OCI-LY1 (cell line): ENCODE measurements around the gene IL18.

Source experiments
- H2AFZ ChIP-seq: fragments of 200-600 bp; sonication (generic), shearing (Covaris generic); 2 replicates; pipeline ENCODE4 v1.6.0; 2014; ENCODE audit warnings: antibody characterized with exemption, mild to moderate bottlenecking, low read length
- H3F3A ChIP-seq: fragments of 200-600 bp; sonication (generic), shearing (Covaris generic); 2 replicates; pipeline ENCODE4 v1.6.0; 2014; ENCODE audit warnings: mild to moderate bottlenecking, antibody characterized with exemption, low read length, moderate library complexity; ENCODE audit not compliant: insufficient read depth
- H3K27ac ChIP-seq: fragments of 200-600 bp; sonication (generic); 2 replicates; pipeline ENCODE4 v1.5.1; 2014; ENCODE audit warnings: low read length, mixed run types, mild to moderate bottlenecking, low read depth; ENCODE audit not compliant: poor library complexity, severe bottlenecking
- H3K27me3 ChIP-seq: fragments of 200-600 bp; sonication (generic); 2 replicates; pipeline ENCODE4 v1.6.0; 2014; ENCODE audit warnings: antibody characterized with exemption, mild to moderate bottlenecking, low read length, moderate library complexity; ENCODE audit not compliant: insufficient read depth
- H3K36me3 ChIP-seq: fragments of 200-600 bp; sonication (generic); 2 replicates; pipeline ENCODE4 v1.6.1; 2014; ENCODE audit warnings: mild to moderate bottlenecking, antibody characterized with exemption, low read length, moderate library complexity, mixed read lengths; ENCODE audit not compliant: insufficient read depth
- H3K4me1 ChIP-seq: fragments of 200-600 bp; sonication (generic); 2 replicates; pipeline ENCODE4 v1.5.1; 2014; ENCODE audit warnings: mild to moderate bottlenecking, low read length, moderate library complexity; ENCODE audit not compliant: insufficient read depth, severe bottlenecking
- H3K4me2 ChIP-seq: fragments of 200-600 bp; sonication (generic), shearing (Covaris generic); 2 replicates; pipeline ENCODE4 v1.6.1; 2014; ENCODE audit warnings: low read length
- H3K4me3 ChIP-seq: fragments of 200-600 bp; sonication (generic); 2 replicates; pipeline ENCODE4 v1.5.1; 2014; ENCODE audit warnings: low read length, low read depth, mild to moderate bottlenecking, mixed read lengths; ENCODE audit not compliant: poor library complexity, severe bottlenecking
- H3K79me2 ChIP-seq: fragments of 200-600 bp; shearing (Covaris generic); 2 replicates; pipeline ENCODE4 v1.6.1; 2016; ENCODE audit warnings: mixed run types, low read length, mixed read lengths; ENCODE audit not compliant: insufficient read depth
- H3K9ac ChIP-seq: fragments of 200-600 bp; sonication (generic), shearing (Covaris generic); 2 replicates; pipeline ENCODE4 v1.6.1; 2014; ENCODE audit warnings: mild to moderate bottlenecking, low read length, mixed read lengths
- H3K9me2 ChIP-seq: fragments of 200-600 bp; sonication (generic), shearing (Covaris generic); 2 replicates; pipeline ENCODE4 v1.6.1; 2014; ENCODE audit warnings: low read depth, mild to moderate bottlenecking, low read length, mixed read lengths
- H3K9me3 ChIP-seq: fragments of 200-600 bp; shearing (Covaris generic); 2 replicates; pipeline ENCODE4 v1.6.1; 2014; ENCODE audit warnings: low read length, mixed read lengths
- H4K20me1 ChIP-seq: fragments of 200-600 bp; sonication (generic), shearing (Covaris generic); 2 replicates; pipeline ENCODE4 v1.6.0; 2016; ENCODE audit warnings: mild to moderate bottlenecking, low read length; ENCODE audit not compliant: insufficient read depth
- EZH2 ChIP-seq: fragments of 200-600 bp; sonication (generic), shearing (Covaris generic); IDR thresholded peaks from 2 replicates; pipeline ENCODE4 v1.8.0; 2017; ENCODE audit warnings: borderline replicate concordance, mixed run types, mild to moderate bottlenecking, antibody characterized with exemption, low read length, moderate library complexity, mixed read lengths
- TF ChIP-seq, protein P1 (sequence below): fragments of 200-600 bp; sonication (generic), shearing (Covaris generic); IDR thresholded peaks from 2 replicates; pipeline ENCODE4 v1.5.1; 2017; ENCODE audit warnings: mild to moderate bottlenecking, antibody characterized with exemption, low read length, moderate library complexity, mixed read lengths

Gene IL18

DNA sequence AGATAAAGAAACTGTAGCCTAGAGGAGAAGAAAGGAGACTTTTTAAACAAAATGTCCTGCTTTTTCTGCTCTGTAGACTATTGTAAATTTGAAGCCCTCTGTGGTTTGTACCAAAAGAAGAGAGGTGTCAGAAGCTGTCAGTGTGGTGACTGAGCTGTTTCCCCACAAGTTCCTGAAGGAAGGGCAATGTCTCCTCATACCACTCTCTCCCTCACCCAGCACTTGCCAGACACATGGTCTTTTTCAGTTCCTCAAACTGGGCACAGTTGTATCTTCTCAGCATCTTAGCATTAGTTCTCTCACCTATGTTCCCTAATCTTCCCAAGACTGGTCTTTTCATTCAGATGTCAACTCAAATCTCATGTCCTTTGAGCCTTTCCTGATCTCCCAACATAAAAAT, 15.7 kb upstream of the IL18 start:
- Histone ChIP-seq H3F3A (no peaks in the 10 kb centered on the region), H3K79me2 (no peaks in the 10 kb centered on the region), H3K27me3 (peaks cover 3% of the 10 kb centered on the region; the same call in 1 of the 2 replicates), H3K4me1 (peaks cover 8% of the 10 kb centered on the region), H3K9ac (no peak overlapping the region), H3K4me2 (no peak overlapping the region), H3K9me2 (no peaks in the 10 kb centered on the region), H3K27ac (no peak overlapping the region), H4K20me1 (no peaks in the 10 kb centered on the region), H3K4me3 (no peak overlapping the region), H3K36me3 (no peaks in the 10 kb centered on the region), H3K9me3 (no peaks in the 10 kb centered on the region), H2AFZ (no peak overlapping the region)
- TF ChIP-seq, protein P1, sequence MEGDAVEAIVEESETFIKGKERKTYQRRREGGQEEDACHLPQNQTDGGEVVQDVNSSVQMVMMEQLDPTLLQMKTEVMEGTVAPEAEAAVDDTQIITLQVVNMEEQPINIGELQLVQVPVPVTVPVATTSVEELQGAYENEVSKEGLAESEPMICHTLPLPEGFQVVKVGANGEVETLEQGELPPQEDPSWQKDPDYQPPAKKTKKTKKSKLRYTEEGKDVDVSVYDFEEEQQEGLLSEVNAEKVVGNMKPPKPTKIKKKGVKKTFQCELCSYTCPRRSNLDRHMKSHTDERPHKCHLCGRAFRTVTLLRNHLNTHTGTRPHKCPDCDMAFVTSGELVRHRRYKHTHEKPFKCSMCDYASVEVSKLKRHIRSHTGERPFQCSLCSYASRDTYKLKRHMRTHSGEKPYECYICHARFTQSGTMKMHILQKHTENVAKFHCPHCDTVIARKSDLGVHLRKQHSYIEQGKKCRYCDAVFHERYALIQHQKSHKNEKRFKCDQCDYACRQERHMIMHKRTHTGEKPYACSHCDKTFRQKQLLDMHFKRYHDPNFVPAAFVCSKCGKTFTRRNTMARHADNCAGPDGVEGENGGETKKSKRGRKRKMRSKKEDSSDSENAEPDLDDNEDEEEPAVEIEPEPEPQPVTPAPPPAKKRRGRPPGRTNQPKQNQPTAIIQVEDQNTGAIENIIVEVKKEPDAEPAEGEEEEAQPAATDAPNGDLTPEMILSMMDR, result no peak
- TF ChIP-seq EZH2, result no peak

DNA sequence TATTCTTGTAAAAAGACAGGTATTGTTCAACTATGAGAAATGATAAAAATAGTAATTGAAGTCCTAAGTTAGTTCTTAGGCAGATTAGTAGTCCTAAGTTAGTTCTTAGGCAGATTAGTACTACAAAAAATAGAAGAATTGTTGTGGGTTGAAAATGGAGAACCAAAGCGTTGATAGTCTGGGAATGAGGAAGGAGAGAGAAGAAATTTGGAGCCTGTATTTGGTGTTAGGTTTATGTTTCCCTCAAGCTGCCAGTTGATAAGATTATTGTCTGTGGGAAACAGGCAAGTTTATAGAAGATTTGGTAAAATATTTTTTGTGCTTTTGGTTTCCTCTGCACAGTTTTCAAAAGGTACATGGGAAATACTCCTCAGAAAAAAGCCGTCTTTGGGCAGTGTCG, 15.0 kb upstream of the IL18 start:
- no peak overlapping the region for H3K4me2 ChIP-seq
- no peaks in the 10 kb centered on the region for H3F3A ChIP-seq
- H3K4me1 ChIP-seq, result peaks cover 8% of the 10 kb centered on the region
- no peak overlapping the region for H3K27ac ChIP-seq
- no peak overlapping the region for H2AFZ ChIP-seq
- no peaks in the 10 kb centered on the region for H3K9me3 ChIP-seq
- TF ChIP-seq, protein P1, result no peak
- no peak for TF ChIP-seq EZH2
- H3K9ac ChIP-seq, result no peak overlapping the region
- H4K20me1 ChIP-seq, result no peaks in the 10 kb centered on the region
- H3K79me2 ChIP-seq, result no peaks in the 10 kb centered on the region
- H3K4me3 ChIP-seq, result no peak overlapping the region
- H3K36me3 ChIP-seq, result no peaks in the 10 kb centered on the region
- H3K27me3 ChIP-seq, result peaks cover 3% of the 10 kb centered on the region; the same call in 1 of the 2 replicates
- H3K9me2 ChIP-seq, result no peaks in the 10 kb centered on the region

DNA sequence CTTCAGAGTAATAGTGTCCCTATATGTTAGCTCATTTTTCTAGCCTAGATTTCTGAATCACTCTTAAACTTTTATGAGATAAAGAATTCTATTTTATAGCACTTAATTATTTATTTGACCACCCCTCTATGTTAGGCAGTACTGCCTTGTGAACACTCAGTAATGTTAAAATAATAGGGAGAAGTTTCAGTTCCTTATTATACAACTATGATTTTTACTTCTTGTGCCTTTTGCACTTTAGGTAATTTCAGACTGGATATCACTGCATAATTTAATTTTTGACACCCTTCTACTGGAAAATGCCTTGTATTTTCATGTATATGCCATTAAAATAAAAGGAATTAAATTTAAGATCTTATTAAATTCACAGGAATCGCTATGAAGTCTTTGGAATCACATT, 14.5 kb upstream of the IL18 start:
- Histone ChIP-seq H3K4me2 (no peak overlapping the region), H2AFZ (no peak overlapping the region), H3K4me1 (peaks cover 8% of the 10 kb centered on the region), H3K9ac (no peak overlapping the region), H3F3A (no peaks in the 10 kb centered on the region), H3K36me3 (no peaks in the 10 kb centered on the region), H3K27me3 (no peaks in the 10 kb centered on the region), H4K20me1 (no peaks in the 10 kb centered on the region), H3K4me3 (no peak overlapping the region), H3K9me3 (no peaks in the 10 kb centered on the region), H3K9me2 (no peaks in the 10 kb centered on the region), H3K79me2 (no peaks in the 10 kb centered on the region), H3K27ac (no peak overlapping the region)
- TF ChIP-seq, protein P1, result no peak
